GM21619 (cell line): ENCODE results near the gene KLHL34.

Source experiments
- ATAC-seq: cut with Tn5 transposase; IDR thresholded peaks from one replicate; pipeline ENCODE4 v1.9.1; 2021; ENCODE audit not compliant: unreplicated experiment

KLHL34 gene

GRCh38 chrX:21658152-21658737 is at the start of gene KLHL34:
Gene KLHL34, minus strand, starts transcription at chrX:21658330. Its CDS starts 542 bp downstream, at chrX:21657788.
- no peak for ATAC-seq

GRCh38 chrX:21705225-21705624 is 47.1 kb upstream of the KLHL34 start:
- no peak for ATAC-seq

- no peak for ATAC-seq
Observed at GRCh38 chrX:21702725-21703124, 44.6 kb upstream of the KLHL34 start.

- no peak for ATAC-seq
Observed at GRCh38 chrX:21700967-21701366, 42.8 kb upstream of the KLHL34 start.

- no peak for ATAC-seq
Observed at GRCh38 chrX:21700275-21700674, 42.1 kb upstream of the KLHL34 start.

DNA sequence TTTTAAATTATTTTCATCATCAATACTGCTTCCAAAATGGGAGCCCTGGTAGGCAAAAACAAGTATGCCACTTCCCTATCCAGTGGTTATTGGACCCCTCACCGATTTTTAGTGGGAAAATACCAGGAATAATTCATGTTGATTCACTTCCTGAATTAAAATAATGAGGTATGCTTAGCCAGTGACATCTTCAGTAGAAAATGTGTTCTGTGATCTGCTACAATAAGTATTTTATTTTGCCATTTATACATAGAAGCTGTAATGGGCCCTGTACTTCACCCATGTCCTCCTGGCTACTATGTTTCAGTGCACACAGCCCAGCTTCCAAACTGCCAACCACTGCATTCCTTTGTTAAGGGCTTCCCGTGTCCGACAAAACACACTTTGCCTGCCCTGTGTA is 41.0 kb upstream of the KLHL34 start:
- ATAC-seq, result no peak

GRCh38 chrX:21698272-21698671 is 40.1 kb upstream of the KLHL34 start:
- no peak for ATAC-seq

DNA sequence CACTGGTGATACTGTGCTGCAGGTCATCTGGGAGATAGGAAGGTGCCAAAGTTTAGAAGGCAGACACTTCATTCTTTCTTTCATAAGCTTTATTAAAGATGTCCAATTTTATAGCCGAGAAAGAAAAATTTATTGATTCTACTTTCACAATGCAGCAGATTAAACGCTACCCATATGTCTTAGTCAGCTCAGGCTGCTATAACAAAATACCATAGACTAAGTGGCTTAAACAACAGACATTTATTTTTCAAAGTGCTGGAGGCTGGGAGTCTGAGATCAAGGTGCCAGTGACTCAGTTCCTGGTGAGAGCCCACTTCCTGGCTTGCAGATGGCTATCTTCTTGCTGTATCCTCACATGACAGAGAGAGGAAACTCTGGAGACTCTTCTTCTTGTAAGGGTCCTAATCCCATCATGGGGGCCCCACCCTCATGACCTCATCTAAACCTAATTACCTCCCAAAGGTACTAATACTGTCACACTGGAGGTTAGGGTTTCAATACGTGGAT is 33.4 kb upstream of the KLHL34 start:
- ATAC-seq, result no peak

DNA sequence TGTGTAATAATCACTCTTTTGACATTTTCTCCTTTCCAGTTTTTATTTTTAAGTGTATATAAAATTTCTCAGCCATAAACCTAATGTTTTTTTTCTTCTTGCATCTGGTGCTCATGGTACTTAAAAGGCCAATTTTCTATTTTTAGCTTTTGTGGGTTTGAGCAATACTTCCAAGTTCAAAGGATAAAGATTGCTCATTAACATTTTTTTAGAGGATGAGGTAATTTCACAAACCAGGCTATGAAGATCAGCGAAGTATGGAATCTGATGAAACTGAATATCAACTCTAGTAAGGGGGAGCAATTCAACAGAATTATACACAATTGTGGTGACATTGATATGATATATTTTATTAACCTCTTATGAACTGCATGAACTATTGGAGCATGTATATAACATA is 25.8 kb upstream of the KLHL34 start:
- no peak for ATAC-seq

- ATAC-seq, result no peak
Observed at GRCh38 chrX:21678048-21678612, 20.0 kb upstream of the KLHL34 start.

GRCh38 chrX:21675931-21676330 is 17.8 kb upstream of the KLHL34 start:
- no peak for ATAC-seq

GRCh38 chrX:21674430-21675186 is 16.5 kb upstream of the KLHL34 start:
- no peak for ATAC-seq

DNA sequence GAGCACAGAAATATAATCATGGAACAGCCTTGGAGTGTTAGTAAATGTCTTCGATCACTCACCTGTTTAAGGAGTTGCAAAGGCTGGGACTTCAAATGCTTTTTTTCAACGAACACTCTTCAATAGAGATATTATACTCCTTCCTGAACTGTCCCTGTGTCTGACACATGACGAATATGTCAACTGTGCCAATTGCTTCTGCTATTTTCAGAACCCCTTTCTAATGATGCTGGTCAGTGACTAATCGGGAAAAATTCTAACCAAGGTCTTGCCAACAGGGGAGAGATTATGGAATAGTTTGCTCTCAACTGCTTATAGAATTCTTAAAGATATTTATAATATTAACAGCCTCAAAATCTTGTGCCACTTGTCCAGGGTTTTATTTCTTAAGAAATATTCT is 8.5 kb upstream of the KLHL34 start:
- ATAC-seq, result no peak

DNA sequence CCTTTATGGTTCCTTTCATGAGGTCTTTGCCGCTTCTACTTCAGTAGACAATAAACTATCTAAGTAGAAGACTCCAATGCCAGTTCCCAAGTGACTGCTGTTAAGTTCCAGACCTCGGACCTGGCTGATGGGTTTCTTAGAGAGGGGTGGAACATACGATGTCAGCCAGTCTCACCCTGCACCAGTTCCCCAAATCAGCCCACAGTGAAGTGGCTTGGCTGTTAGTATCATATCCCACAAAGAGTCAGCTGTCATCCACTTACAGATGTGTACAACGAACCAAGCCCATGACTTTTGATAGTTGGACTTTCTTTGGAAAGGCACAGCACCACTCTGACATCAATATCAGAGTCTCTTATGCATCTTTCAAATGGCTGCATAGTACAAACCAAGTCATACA is 8.1 kb upstream of the KLHL34 start:
- ATAC-seq, result no peak

- ATAC-seq, result no peak
Observed at GRCh38 chrX:21662761-21663160, 4.6 kb upstream of the KLHL34 start.

DNA sequence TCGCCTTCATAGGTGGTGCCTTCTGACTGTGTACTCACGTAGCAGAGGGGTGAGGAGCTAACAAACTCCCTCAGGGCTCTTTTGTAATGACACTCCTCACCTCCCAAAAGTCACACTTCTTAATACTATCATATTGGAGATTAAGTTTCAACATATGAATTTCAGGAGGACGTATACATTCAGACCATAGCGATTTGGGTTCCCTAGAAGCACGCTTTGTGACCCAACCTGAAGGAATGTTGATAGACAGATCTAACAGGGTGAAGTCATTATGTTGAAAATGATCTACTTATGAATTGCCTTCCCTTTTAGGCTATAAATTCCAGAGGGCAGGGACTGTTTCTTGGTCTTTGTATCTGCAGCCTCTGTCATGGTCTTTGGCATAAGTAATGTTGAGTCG is 3.2 kb upstream of the KLHL34 start:
- no peak for ATAC-seq

DNA sequence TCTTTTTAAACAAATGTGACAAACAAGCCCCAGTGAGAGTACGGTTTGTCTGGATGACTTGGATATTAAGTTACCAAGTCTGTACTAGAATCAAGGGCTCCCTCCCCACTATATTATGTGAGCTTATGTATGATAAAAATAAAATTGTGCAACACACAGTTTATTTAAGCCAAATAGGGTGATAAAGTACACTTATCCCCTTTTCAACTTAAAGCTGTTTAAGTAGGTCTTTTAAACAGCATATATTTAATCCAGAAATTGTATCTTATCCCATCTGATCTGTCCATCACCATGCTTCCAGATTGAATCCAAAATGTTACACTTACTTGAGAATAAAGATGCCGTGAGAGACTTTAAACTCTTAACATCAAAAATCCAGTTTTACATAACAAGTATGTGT is 2.0 kb upstream of the KLHL34 start:
- no peak for ATAC-seq

- ATAC-seq, result no peak
Observed at GRCh38 chrX:21659320-21659719, 1.2 kb upstream of the KLHL34 start.

DNA sequence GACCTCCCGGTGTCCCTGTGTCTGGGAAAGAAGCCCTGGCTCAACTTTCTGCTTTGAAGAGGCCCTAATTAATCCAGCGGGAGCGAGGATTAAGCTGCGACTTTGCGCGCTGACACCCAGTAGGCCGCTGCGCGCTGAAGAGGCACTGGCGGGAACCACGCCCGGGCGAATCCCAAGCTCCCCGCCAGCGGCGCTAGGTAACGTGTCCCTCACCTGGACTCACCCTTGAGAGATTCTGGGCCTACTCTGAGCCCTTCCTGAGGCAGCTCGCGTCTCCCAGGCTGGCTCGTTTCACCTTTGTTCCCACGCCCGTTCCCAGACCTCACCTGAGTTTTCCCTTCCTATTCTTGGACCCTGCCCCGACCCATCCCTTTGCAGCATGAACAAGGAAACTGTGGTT is 616 bp upstream of the KLHL34 start:
- ATAC-seq, result no peak

DNA sequence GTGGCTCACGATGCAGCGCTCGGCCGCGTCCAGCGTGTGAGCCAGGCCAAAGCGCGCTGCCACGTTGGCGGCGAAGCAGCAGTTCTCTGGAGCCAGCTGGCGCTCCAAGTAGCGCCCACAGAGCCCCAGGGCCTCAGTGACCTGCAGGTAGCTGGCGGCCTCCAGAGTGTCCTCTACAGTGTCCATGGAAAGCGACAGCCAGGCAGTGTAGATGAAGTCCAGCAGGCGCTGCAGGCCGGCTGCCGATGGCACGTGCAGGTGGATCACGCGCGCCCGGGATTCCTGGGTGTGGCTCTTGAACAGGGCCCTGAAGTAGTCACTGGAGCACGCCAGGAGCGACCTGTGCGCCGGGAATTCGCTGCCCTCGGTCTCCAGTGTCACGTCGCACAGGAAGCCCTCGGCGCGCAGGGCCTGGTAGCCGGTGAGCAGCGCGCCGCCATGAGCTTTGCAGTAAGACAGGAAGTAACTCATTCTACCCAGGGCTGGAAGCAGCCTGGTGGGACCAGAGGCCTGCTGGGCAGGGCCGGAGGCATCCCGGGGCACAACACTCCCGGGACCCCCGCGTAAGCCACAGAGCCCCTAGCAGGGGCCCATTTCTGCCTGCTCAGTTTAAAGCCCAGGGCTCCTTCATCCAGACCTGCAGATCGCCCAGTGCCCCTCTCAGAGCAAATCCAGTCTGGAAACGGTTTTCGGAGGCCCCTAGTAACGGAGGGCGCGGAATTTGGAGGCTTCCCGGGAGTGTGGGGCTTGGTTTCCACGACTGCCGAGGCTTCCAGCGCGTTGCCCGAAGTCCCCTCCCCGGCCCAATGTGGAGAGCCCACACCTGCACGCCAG is 595 bp downstream of the KLHL34 start:
- ATAC-seq, result no peak

GRCh38 chrX:21656587-21657317 is 1.4 kb downstream of the KLHL34 start:
- no peak for ATAC-seq
